ENCODE results near the gene RIC1.
"Not testable (repeated sequence)": the region's sequence is repeated elsewhere in the genome, so short reads cannot be mapped to it uniquely, and the experiment has no call there.

The RIC1 gene

DNA sequence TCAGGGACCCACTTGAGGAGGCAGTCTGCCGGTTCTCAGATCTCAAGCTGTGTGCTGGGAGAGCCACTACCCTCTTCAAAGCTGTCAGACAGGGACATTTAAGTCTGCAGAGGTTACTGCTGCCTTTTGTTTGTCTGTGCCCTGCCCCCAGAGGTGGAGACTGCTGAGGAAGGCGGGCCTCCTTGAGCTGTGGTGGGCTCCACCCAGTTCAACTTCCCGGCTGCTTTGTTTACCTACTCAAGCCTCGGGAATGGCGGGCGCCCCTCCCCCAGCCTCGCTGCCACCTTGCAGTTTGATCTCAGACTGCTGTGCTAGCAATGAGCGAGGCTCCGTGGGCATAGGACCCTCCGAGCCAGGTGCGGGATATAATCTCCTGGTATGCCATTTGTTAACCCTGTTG lies 54.7 kb downstream of the RIC1 start:
- peak in 1 of 2 experiments; percentile 4 for DNase-seq

DNA sequence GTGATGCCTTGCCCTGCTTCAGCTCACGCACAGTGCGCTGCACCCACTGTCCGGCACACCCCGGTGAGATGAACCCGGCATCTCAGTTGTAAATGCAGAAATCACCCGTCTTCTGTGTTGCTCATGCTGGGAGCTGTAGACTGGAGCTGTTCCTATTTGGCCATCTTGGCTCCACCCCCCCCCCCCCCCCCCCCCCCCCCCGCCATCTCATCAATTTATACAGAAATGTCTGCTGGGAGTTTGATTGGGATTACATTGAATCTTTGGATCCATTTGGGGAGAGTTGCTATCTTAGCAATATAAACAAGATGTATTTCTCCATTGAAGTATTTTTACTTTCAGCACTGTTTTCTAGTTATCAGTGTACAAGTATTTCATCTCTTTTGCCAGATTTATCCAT lies 55.2 kb downstream of the RIC1 start:
- DNase-seq: no peak

DNA sequence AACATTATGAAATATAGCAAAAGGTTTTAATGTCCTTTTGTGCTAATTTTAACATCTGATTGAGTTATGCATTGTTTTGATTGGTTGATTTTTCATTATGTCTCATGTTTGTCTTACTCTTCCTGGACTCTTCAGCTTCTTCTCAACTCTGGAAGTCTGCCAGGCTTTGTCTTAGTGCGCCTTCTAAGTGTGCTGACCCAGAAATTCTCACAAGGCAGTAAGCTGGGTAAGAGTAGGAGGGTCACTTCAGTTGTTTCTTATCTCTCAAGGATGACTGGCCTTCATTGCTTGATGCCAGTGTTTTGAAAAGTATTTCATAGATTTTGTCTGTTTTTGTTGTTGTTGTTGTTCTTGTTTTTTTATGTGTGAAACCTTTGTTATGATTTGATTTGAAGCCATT lies 59.2 kb downstream of the RIC1 start:
- no peak for DNase-seq

DNA sequence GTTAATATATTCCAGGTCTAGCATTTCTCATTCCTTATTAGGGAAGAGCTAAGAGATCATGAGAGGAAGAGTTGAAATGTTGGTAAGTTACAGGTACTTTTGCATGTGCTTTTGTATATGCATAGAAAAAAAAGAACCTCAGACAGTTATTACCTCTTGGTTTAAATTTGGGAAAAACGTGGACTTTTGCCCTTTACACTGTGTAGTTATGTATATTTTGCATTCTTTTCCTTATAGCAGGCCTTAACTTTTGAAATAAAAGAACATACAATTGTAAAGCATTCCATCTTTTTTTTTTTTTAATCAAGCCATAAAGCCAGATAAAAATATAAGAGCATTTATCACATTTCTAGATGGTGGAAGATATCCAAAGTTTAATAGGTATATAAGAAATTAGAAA lies 61.4 kb downstream of the RIC1 start:
- no peak for DNase-seq

DNA sequence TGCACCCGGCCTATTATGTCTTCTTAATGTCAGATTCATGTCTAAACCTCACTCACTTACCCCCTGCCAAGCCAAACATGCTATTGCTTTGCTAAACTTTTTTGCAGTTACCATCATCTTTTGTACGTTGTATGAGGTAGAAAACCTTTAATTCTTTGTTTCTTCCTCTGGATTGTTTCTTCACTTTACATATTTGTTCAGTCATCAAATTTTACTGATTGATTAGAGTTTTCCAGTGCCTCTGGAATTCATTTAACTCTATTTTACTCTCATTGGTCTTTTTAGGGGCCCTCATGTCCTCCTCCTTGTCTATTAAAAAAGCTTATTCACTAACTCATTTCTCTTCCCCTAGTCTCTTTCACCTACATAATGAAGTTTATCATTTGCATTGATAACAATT lies 67.0 kb downstream of the RIC1 start:
- no peak for DNase-seq

DNA sequence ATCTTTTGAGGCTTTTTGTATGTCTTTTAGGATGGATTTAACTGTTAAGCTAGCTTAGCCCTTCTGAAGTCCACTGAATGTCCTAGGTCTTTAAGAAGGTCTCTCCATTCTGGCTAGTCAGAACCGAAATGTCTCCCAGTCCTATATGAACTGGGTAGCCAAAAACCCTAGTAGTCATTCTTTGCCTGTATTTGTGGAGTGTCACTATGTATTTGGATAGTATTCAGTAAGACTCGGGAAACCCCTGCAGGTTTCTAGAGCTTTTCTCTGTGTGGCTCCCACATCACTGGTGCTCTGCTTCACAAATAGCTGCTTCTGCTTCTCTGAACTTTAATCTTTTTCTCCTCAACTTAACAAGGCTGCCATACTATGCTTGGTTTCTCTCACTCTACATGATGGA lies 68.0 kb downstream of the RIC1 start:
- no peak for DNase-seq

DNA sequence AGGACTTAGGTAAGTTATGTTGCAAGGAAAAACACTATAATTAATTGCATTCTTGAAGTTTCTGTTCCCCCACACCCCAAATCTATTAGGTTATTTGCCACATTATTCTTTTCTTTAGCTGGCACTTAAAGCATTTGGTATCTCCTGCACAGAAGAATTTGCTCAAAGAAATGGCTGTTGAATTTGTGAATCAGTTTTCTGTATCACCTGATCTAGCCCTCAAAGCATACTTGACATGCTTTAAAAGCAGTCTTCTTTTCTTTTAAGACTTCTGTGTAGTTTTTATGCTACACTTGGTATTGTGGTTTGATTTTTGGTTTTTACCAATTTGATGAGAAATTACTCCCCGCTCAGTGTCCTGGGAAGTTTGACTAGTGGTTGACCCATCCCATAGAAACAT lies 69.1 kb downstream of the RIC1 start:
- no peak for DNase-seq

DNA sequence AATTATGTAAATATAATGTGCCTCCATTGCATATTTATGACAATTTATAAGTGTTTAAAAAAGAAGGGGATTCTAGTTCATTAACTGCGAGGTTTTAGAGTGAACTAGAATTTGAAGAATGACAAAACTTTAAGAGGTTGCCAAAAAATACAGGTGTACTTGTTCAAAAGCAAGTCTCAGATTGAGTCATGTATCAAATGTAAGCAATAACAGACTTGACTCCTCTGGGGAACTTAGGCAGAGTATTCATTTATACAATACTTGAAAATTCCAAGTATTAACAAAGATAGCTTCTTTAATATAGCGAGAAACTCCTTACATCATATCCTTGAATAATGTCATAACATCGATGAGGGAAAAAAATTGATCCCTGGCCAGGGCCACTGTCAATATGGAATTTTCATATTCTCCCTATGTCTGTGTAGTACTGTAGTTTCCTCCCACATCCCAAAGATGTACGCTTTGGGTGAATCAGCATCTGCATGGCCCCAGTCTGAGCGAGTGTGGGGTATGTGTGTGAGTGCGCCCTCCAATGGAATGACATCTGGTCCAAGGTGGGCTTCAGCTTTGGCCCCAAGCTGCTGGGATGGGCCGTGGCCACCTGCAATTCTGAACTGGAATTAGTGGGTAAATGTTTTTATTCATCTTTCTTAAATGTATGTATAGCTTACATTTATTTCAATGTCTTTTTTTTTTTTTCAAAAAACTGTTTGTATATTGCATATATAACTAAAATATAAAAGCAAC lies 70.1 kb downstream of the RIC1 start:
- DNase-seq: no peak

DNA sequence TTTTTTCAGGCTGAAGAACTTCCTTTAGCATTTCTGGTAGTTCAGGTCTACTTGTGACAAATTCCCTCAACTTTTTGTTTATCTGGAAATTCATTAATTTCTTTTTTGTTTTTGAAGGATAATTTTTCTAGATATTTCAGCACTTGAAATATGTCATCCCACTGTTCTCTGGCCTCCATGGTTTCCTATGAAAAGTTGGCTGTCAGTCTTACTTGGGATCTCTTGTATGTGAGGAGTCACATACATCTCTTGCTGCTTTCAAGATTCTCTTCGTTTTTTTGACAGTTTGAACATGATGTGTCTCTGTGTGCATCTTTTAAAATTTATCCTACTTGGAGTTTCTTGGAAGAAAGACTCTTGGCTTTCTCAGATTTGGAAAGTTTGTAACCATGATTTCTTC lies 79.5 kb downstream of the RIC1 start:
- DNase-seq: no peak

DNA sequence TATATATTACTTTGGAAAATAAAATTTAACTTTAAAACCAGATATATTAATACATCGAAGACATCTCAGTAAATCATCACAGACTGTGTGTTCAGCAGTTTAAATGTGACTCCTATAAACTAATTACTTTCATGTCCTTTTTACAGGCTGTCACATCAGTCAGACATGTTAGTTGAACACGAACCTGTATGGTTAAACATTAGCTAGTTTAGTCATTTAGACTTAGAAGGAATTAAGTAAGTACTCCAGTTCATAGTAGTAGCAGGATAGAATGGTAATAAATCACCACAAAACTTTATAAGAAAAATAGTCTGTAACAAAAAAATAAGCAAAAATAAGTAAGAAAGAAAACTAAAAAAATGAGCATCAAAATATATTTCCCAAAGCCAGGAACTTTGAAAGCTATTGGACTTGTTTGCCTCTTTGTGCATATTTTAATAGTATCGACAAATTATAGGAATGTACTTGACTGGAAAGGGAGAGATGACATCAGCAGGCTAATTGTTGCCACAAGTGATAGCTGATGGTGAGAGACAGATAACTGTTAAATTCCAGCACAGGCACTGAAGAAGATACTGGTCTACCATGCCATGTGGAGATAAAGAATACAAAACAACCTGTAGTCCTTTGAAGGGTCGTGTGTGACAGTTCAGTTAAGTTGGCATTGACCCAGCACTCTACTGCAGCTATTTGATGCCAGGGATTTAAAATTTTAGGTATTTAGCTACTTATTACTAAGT lies 83.9 kb downstream of the RIC1 start:
- DNase-seq: no peak

DNA sequence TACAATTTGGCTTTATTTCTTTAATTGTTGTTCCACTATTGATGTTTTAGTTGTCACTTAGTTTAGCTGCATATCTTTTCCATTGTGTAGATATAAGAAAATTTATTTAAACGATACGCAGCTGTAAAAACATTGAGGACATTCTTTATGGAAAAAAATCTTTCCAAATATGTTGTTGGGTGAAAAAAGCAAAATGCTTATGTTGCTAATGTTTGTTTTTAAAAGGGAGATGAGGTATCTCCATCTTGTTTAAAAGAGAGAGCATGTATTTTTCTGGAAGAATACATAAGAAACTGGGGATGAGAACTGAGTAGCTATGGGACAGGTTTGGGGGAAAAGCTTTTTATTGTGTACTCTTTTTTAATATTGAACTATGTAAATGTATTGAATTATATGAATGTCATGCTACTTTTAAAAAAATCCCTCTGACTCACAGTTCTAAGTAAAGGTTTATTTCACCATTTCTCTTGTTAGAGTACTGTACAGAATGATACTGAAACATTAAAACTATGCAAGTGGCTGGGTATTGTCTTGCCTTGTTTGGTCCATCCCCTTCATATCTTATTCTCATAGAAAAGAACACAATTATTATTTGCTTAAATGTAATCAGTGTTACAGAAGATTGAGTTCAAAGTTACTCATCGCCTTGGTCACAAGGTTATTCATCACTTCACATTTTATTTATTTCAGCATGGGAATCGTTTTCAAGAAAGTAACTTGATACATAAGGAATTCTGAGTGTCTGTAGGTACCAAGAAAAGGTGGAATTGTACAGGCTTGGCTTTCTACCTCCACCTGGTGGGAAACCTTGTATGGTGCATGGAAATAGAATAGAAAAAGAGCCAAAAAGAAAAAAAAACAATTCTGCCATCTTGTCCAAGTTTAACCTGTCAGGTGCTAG lies 85.8 kb downstream of the RIC1 start:
- DNase-seq: no peak

DNA sequence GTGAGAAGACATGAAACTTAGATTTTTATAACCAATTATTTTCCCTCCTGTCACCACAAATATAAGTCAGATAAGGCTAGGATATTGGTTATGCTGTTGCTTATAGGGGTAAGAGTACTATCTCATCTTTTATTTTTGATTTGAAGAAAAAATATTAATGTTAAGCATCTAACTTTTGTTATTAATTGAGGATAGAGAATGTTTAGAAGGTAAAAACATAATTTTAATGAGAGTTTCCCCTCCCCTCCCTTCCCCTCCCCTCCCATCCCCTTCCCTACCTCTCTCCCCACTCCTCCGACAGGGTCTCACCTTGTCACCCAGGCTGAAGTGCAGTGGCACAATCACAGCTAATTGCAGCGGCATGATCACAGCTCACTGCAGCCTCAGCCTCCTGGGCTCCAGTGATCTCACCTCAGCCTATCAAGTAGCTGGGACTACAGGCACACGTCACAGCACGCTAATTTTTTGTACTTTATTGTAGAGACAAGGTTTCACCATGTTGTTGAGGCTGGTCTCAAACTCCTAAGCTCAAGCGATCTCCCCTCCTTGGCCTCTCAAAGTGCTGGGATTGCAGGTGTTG lies 86.7 kb downstream of the RIC1 start:
- DNase-seq: no peak

DNA sequence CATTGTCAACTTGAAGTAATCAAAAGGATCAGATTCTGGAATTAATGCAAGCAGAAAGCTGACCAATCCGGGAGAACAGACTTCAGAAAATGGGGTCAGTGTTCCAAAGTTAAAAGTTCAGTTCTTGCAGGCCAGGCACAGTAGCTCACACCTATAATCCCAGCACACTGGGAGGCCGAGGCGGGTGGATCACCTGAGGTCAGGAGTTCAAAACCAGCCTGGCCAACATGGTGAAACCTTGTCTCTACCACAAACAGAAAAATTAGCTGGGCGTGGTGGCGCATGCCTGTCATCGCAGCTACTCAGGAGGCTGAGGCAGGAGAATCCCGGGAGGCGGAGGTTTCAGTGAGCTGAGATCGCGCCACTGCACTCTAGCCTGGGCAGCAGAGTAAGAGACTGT lies 88.5 kb downstream of the RIC1 start:
- not testable (repeated sequence) for DNase-seq

DNA sequence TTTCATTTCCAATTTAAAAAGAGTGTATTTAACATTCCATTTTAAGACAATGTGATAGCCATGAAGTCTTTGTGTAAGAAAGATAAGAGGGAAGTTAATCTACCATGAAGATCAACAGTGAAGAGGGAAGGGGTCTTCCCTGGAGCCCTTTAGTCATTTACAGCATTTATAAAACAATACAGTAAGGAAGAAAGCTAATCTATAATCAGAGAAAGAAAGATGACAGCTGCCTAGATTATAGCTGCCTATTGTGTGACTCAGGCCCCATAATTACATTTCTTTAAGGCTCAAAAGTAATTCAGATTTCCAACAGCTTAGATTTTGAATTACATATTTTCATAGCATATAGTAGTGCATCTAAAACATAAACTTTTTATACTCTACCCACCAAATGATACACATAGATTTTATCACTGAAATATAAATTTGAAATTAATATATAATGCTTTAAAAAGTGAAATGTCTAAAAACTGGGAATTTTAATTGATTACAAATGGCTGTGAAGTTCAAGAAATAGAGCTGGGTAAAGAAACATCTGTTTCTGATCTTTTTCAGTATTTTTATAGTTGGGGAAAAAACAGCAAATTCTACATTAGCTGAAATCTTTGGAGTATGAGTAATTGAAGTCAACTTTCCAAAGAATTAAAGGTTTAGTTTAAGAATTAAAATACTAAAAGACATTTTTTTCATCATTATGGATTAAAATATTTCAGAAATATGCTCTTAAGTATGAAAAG lies 89.6 kb downstream of the RIC1 start:
- no peak for DNase-seq

DNA sequence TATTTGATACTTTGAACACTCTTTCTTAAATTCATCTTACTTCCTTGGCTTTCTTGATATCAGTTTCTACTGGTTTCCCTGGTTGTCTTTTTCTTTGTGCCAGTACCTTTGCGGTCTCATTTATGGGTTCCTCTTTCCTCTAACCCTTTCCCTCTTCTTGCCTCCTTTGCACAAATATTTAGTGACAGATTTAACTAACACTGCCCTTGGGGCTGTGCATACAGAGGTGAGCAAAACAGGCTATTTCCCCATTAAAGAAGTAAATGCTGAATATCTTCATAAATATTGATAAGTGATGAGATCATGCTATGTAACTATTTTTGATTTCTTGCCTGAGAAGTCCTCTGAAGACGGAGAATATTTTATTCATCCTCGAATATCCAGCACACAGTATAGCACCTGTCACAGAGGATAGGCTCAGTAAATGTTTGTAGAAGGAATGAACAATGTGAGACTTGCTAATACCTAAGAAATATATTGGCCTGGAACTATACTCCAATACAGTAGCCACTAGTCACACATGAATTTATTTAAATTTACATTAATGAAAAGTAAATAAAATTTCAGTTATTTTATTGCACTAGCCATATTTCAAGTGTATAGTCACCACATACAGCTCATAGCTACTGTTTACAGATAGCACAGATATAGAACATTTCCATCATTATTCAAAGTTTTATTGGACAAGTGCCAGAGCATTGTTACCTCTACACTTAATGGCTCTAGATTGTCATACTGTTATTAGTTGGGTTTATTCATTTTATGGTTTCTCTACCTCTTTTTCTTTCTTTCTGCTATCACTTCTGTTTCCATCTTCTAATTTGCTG lies 90.4 kb downstream of the RIC1 start:
- DNase-seq: no peak

DNA sequence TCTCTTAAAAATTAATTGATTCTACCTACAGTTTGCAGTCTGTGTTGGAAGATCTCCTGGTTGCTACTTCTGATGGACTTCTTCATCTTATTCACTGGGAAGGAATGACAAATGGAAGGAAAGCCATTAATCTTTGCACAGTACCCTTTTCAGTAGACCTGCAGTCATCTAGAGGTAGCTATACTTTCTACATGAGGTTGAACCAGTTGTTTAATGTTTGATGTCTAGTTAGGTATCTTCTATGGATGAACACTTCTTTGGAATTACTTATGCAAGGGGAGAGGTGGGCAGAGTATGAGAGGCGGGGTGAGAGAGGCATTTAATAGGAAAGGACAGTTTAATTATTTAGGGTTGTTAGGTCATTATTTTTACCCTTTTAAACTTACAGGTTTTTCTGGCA lies 91.2 kb downstream of the RIC1 start:
- no peak for DNase-seq

DNA sequence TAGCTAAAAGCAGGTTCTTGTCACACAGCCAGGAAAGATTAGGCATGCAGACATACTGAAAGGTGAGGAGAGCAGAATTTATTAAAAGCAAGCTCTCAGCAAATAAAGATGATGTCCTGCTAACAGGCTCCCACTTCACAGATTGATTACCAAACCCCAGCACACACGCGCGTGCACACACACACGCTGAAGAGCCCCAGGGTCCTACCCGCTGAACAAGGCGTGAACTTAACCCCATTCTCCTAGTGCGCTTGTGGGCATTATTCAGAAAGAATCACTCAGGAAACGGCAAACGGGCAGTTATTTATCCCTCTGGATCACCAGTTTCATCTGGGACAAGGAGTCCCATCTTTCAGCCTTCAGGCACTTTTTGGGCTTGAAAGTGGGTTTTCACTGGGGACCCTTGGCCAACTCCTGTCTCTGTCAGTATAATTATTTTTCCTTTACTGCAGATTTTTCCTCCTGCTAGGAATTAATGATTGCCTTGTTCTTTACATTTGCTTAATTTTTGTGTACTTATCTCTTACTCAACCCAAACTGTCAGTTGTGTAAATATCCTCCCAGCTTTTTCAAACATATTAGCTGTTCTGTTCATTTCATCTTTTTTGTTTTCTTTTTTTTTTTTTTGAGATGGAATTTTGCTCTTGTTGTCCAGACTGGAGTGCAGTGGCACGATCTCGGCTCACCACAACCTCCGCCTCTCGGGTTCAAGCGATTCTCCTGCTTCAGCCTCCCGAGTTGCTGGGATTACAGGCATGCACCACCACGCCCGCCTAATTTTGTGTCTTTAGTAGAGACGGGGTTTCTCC lies 92.6 kb downstream of the RIC1 start:
- DNase-seq: no peak

DNA sequence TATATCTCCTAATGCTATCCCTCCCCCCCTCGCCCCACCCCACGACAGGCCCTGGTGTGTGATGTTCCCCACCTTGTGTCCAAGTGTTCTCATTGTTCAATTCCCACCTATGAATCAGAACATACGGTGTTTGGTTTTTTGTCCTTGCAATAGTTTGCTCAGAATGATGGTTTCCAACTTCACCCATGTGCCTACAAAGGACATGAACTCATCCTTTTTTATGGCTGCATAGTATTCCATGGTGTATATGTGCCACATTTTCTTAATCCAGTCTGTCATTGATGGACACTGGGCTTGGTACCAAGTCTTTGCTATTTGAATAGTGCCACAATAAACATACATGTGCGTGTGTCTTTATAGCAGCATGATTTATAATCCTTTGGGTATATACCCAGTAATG lies 93.8 kb downstream of the RIC1 start:
- DNase-seq: not testable (repeated sequence)

DNA sequence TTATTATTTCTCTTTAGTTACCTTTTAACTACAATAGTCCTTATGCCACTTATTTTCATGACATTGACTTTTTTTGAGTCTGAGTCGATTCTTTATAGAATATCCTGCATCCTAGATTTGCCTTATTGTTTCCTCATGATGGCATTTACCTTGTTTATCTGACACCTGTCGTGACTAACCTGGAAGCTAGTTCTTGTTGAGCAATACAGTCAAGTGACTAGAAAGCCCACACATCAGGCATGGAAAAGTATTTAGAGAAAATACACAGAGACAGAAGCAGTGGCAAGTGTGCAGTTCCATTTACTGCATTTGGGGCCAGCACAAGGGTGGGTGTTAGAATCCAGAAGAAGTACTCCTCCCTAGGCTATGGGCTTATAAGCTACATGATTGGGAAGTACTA lies 106.2 kb downstream of the RIC1 start:
- no peak for DNase-seq

DNA sequence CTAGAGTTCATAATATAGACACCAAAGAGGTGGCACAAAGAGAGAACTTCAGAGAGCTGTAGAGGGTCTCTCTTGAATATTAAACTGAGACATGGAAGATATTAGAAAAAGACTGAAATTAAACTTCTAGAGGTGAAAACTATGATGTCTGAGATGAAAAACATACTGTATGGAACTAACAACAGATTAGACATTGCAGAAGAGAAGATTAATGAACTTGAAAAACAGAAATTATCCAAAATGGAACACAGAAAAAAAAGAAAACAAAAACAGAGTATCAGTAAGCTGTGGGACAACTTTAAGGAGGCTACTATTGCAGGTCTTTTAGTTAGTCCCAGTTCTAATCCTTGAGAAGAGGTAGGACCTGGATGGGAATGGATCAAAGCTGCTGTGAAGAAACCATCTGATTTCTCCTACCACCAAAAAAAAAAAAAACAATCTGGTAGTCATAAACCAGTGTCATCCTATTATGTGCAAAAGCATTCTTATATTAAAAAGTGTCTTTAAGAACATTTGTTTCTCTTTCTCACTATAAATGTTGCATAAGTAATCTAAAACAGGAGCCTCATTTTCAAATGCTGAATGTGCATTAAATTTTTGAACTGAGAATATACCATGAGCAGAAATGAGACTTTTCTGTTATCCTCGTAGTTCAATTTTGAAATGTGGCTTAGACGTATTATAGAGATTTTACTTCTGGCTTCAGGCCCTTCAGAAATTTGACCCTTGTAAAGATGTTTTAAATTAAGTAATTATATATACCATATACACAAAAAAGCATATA lies 107.8 kb downstream of the RIC1 start:
- no peak for DNase-seq
